Muscle layer of duodenum (tissue), 2 donors: ENCODE measurements around the gene MYL5.
A peak's percentile ranks its signal among the peaks of the same experiment; 100 is the strongest.

Source experiments
- H3K27ac ChIP-seq: one replicate; pipeline ENCODE4 v1.7.0; 2013; ENCODE audit warnings: mild to moderate bottlenecking, low read length
- H3K27me3 ChIP-seq: one replicate; pipeline ENCODE4 v1.7.0; 2013; ENCODE audit warnings: low read depth, mild to moderate bottlenecking, control low read depth, low read length
- H3K36me3 ChIP-seq, 2 donors: one replicate each; pipeline ENCODE4 v1.7.0; 2013; ENCODE audit warnings: low read length in 2 of 2, control low read depth in 1 of 2, mild to moderate bottlenecking in 1 of 2; ENCODE audit not compliant: insufficient read depth in 2 of 2, control insufficient read depth in 1 of 2
- H3K4me1 ChIP-seq, 2 donors: one replicate each; pipeline ENCODE4 v1.7.0; 2013; ENCODE audit warnings: low read length in 2 of 2, mild to moderate bottlenecking in 2 of 2, control low read depth in 1 of 2, moderate library complexity in 1 of 2; ENCODE audit not compliant: insufficient read depth in 2 of 2, control insufficient read depth in 1 of 2
- H3K4me3 ChIP-seq, 2 donors: one replicate each; pipeline ENCODE4 v1.7.0; 2013; ENCODE audit warnings: low read length in 2 of 2, low read depth in 1 of 2, mild to moderate bottlenecking in 1 of 2
- H3K9me3 ChIP-seq, 2 donors: one replicate each; pipeline ENCODE4 v1.7.0; 2013; ENCODE audit warnings: low read length in 2 of 2, control low read depth in 1 of 2, mild to moderate bottlenecking in 1 of 2; ENCODE audit not compliant: control insufficient read depth in 1 of 2
- donor health status: healthy.

Gene MYL5

GRCh38 chr4:721261-722168 is 47.2 kb downstream of the MYL5 start:
- Histone ChIP-seq H3K4me3 (no peak overlapping the region), H3K36me3 (peaks cover 0 to 8% of the 10 kb centered on the region in 2 donors), H3K9me3 (no peaks in the 10 kb centered on the region), H3K4me1 (peaks cover 0 to 12% of the 10 kb centered on the region in 2 donors), H3K27ac (no peak overlapping the region), H3K27me3 (no peaks in the 10 kb centered on the region)

DNA sequence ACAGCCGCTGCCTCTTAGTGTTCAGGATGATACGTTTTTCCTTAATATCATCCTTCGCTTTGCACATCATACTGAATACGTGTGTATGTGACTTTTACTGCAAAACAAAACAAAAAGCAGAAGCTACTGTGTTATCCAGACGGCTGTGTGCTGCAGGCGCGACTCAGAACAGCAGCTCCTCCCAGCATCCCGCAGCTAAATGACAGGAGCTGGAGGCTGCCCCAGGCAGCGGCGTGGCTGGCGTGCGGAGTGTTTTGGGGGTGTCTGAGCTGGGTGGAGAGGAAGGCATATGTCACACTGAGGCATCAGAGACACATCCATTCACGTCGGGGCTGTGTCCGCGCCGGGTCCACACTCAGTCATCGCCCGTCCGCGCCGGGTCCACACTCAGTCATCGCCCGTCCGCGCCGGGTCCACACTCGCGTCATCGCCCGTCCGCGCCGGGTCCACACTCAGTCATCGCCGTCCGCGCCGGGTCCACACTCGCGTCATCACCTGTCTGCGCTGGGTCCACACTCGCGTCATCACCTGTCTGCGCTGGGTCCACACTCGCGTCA is 47.9 kb downstream of the MYL5 start:
- Histone ChIP-seq H3K27ac (no peak overlapping the region), H3K4me3 (no peak overlapping the region), H3K36me3 (peaks cover 0 to 8% of the 10 kb centered on the region in 2 donors), H3K9me3 (no peaks in the 10 kb centered on the region), H3K4me1 (peaks cover 0 to 12% of the 10 kb centered on the region in 2 donors), H3K27me3 (no peaks in the 10 kb centered on the region)

GRCh38 chr4:722851-723360 is 48.6 kb downstream of the MYL5 start:
- peaks cover 0 to 12% of the 10 kb centered on the region in 2 donors for H3K4me1 ChIP-seq
- H3K4me3 ChIP-seq, result no peak overlapping the region
- H3K27ac ChIP-seq, result no peak overlapping the region
- no peaks in the 10 kb centered on the region for H3K27me3 ChIP-seq
- peaks cover 0 to 8% of the 10 kb centered on the region in 2 donors for H3K36me3 ChIP-seq
- no peaks in the 10 kb centered on the region for H3K9me3 ChIP-seq

GRCh38 chr4:723751-724530 is 49.6 kb downstream of the MYL5 start:
- no peaks in the 10 kb centered on the region for H3K27me3 ChIP-seq
- no peaks in the 10 kb centered on the region for H3K9me3 ChIP-seq
- no peak overlapping the region for H3K4me3 ChIP-seq
- H3K4me1 ChIP-seq, result peaks cover 0 to 12% of the 10 kb centered on the region in 2 donors
- H3K36me3 ChIP-seq, result peaks cover 0 to 8% of the 10 kb centered on the region in 2 donors
- H3K27ac ChIP-seq, result no peak overlapping the region

- peak overlapping the region; percentile 16 for H3K27ac ChIP-seq
- no peak overlapping the region for H3K4me3 ChIP-seq
- H3K9me3 ChIP-seq, result no peaks in the 10 kb centered on the region
- H3K36me3 ChIP-seq, result peaks cover 0 to 10% of the 10 kb centered on the region in 2 donors
- peaks cover 0 to 12% of the 10 kb centered on the region in 2 donors for H3K4me1 ChIP-seq
- H3K27me3 ChIP-seq, result no peaks in the 10 kb centered on the region
Observed at GRCh38 chr4:725391-726234, 51.3 kb downstream of the MYL5 start.

GRCh38 chr4:726235-726787 is 52.0 kb downstream of the MYL5 start:
- peaks cover 0 to 5% of the 10 kb centered on the region in 2 donors for H3K4me1 ChIP-seq
- H3K27me3 ChIP-seq, result no peaks in the 10 kb centered on the region
- no peaks in the 10 kb centered on the region for H3K9me3 ChIP-seq
- peak overlapping the region; percentile 16 for H3K27ac ChIP-seq
- no peak overlapping the region for H3K4me3 ChIP-seq
- H3K36me3 ChIP-seq, result peaks cover 0 to 17% of the 10 kb centered on the region in 2 donors

GRCh38 chr4:726838-727237 is 52.5 kb downstream of the MYL5 start:
- H3K27ac ChIP-seq, result peak overlapping the region; percentile 16

GRCh38 chr4:727576-727975 is 53.2 kb downstream of the MYL5 start:
- Histone ChIP-seq H3K27me3 (no peaks in the 10 kb centered on the region), H3K4me3 (no peak overlapping the region), H3K9me3 (no peaks in the 10 kb centered on the region), H3K4me1 (peaks cover 0 to 2% of the 10 kb centered on the region in 2 donors), H3K36me3 (peaks cover 0 to 22% of the 10 kb centered on the region in 2 donors), H3K27ac (no peak overlapping the region)

More at GRCh38 chr4:726838-727237, 52.5 kb downstream of the MYL5 start:
- Histone ChIP-seq H3K4me3 (no peak overlapping the region), H3K27me3 (no peaks in the 10 kb centered on the region), H3K9me3 (no peaks in the 10 kb centered on the region), H3K4me1 (peaks cover 0 to 2% of the 10 kb centered on the region in 2 donors), H3K36me3 (peaks cover 0 to 18% of the 10 kb centered on the region in 2 donors)

- no peak overlapping the region for H3K4me3 ChIP-seq
- no peaks in the 10 kb centered on the region for H3K9me3 ChIP-seq
- H3K27me3 ChIP-seq, result no peaks in the 10 kb centered on the region
- peaks cover 0 to 2% of the 10 kb centered on the region in 2 donors for H3K4me1 ChIP-seq
- H3K36me3 ChIP-seq, result peaks cover 13 to 34% of the 10 kb centered on the region in 2 donors
- H3K27ac ChIP-seq, result no peak overlapping the region
Observed at GRCh38 chr4:729336-730315, 55.3 kb downstream of the MYL5 start.
